AG04450 (cell line): ENCODE data around the gene ZP2. TPM values are rescaled to one million over a fixed set of nuclear protein-coding genes. Genes with fewer than 3 reads are reported as not detected.

ENCODE experiments used
- CTCF ChIA-PET: fragments of 300-600, 350-600 bp; formaldehyde crosslinking; extraction: SDS; loops from one replicate; lab custom pipeline; 2022; ENCODE audit warnings: antibody characterized with exemption, inconsistent platforms; lab: Charles Lee
- POLR2A ChIA-PET: fragments of 350-600 bp; formaldehyde crosslinking; extraction: SDS; loops from one replicate; lab custom pipeline; 2021; ENCODE audit warnings: antibody characterized with exemption, inconsistent platforms; lab: Yijun Ruan, JAX
- DNase-seq: peaks from one replicate; pipeline ENCODE4 v3.0.0-alpha.2; 2011; ENCODE audit warnings: low read depth, low spot score
- H3K27ac ChIP-seq: one replicate; pipeline ENCODE4 v1.5.1; 2012; ENCODE audit warnings: low read depth, low read length, control low read depth
- H3K27me3 ChIP-seq: one replicate; pipeline ENCODE4 v1.6.0; 2012; ENCODE audit warnings: low read length; ENCODE audit not compliant: control insufficient read depth, insufficient read depth
- H3K4me3 ChIP-seq: 2 replicates; pipeline ENCODE4 v1.5.1; 2011; ENCODE audit warnings: mild to moderate bottlenecking, low read depth, low read length, control low read depth
- H3K9me3 ChIP-seq: 2 replicates; pipeline ENCODE4 v1.5.1; 2012; ENCODE audit warnings: low read length; ENCODE audit not compliant: control insufficient read depth, insufficient read depth
- polyA plus RNA-seq: library from polyadenylated mRNA; depleted of rRNA; stranded (reverse); fragments of >200 nt; gene quantifications from 2 replicates; pipeline ENCODE4 v1.2.3, GENCODE V29; 2011; rRNA removed
- TF ChIP-seq, protein P1 (sequence below): IDR thresholded peaks from 2 replicates; pipeline ENCODE4 v1.5.1; 2011; ENCODE audit warnings: low read depth, low read length, control low read depth, inconsistent platforms

The ZP2 gene
- polyA plus RNA-seq, 1 experiment = not detected

DNA sequence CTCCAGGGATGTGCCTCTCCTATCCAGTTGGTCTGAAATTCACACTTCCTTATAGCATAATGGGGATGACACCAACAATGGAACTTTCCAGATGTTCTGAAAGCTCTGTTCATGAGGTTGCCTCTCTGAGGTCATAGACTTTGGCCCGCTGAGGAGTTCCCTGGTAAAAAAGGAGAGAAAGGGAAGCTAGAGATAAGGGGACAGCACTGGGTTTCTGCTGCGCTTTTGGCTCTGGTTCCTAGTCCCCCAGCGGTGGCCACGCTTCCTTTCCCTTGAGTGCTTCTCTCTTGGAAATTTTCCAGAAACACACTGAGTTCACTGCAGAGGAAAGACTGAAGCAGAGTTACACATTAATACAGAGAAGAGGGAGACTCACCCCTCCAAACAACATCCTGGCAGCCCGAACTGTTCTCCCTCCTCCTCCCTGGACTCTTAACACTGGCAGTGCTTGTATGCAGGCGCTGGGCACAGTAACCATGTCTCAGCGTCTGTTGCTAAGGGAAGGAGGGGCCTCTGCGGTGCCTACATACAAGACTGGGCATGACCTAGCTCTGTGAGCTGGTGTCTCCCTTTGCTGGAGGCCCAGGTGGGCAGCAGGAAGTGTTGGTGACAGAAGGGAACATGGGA, 60.9 kb downstream of the ZP2 start, which contains the start of gene DNAH3:
TSS of gene DNAH3 (minus strand) at position 472 of the 627 bp plus-strand sequence. CDS start 527 bp downstream, outside the sequence.
- CTCF ChIA-PET = no interaction called here
- no peaks in the 10 kb centered on the region for H3K9me3 ChIP-seq
- no peak within 1 kb of the TSS for H3K27ac ChIP-seq
- DNase-seq = no peak
- no peak within 1 kb of the TSS for H3K4me3 ChIP-seq
- H3K27me3 ChIP-seq = peaks cover 11% of the 10 kb centered on the region
- TF ChIP-seq, protein P1, sequence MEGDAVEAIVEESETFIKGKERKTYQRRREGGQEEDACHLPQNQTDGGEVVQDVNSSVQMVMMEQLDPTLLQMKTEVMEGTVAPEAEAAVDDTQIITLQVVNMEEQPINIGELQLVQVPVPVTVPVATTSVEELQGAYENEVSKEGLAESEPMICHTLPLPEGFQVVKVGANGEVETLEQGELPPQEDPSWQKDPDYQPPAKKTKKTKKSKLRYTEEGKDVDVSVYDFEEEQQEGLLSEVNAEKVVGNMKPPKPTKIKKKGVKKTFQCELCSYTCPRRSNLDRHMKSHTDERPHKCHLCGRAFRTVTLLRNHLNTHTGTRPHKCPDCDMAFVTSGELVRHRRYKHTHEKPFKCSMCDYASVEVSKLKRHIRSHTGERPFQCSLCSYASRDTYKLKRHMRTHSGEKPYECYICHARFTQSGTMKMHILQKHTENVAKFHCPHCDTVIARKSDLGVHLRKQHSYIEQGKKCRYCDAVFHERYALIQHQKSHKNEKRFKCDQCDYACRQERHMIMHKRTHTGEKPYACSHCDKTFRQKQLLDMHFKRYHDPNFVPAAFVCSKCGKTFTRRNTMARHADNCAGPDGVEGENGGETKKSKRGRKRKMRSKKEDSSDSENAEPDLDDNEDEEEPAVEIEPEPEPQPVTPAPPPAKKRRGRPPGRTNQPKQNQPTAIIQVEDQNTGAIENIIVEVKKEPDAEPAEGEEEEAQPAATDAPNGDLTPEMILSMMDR = no peak
- POLR2A ChIA-PET = interaction anchor here (0.6 kb wide), 1 partner anchor 20 kb away, joined by 4 read pairs; no protein-coding TSS in a partner anchor

Other genes starting within 250 kb of the ZP2 start
- gene DNAH3, start 60.7 kb downstream of the ZP2 start, polyA plus RNA-seq = not detected in 2 replicates
- 42.5 and 50.3 TPM in 2 replicates for gene LDAF1, start 52.9 kb downstream of the ZP2 start, polyA plus RNA-seq
- gene ANKS4B, start 22.1 kb upstream of the ZP2 start, polyA plus RNA-seq = 0.01 TPM in 1 of 2 replicates, not detected in the other
- 0.12 and 0.21 TPM in 2 replicates for gene CRYM, start 66.7 kb upstream of the ZP2 start, polyA plus RNA-seq